Tibial nerve (tissue), 3 donors: Measurements from ENCODE around the gene TOMM6.

Source experiments
- CTCF ChIP-seq, 5 experiments: fragments of 200-600 bp in 3 of 5; fragments of 450-650 bp in 2 of 5; sonication (generic) in 3 of 5; IDR thresholded peaks; one replicate each; pipeline ENCODE4 v1.5.1; 2016 to 2019; ENCODE audit warnings: antibody characterized with exemption in 5 of 5, mild to moderate bottlenecking in 3 of 5, moderate library complexity in 2 of 5
- POLR2A ChIP-seq, 2 donors: fragments of 450-650 bp; IDR thresholded peaks; one replicate each; pipeline ENCODE4 v1.6.1; 2017; ENCODE audit warnings: antibody characterized with exemption in 2 of 2, mild to moderate bottlenecking in 2 of 2, moderate library complexity in 2 of 2

DNA sequence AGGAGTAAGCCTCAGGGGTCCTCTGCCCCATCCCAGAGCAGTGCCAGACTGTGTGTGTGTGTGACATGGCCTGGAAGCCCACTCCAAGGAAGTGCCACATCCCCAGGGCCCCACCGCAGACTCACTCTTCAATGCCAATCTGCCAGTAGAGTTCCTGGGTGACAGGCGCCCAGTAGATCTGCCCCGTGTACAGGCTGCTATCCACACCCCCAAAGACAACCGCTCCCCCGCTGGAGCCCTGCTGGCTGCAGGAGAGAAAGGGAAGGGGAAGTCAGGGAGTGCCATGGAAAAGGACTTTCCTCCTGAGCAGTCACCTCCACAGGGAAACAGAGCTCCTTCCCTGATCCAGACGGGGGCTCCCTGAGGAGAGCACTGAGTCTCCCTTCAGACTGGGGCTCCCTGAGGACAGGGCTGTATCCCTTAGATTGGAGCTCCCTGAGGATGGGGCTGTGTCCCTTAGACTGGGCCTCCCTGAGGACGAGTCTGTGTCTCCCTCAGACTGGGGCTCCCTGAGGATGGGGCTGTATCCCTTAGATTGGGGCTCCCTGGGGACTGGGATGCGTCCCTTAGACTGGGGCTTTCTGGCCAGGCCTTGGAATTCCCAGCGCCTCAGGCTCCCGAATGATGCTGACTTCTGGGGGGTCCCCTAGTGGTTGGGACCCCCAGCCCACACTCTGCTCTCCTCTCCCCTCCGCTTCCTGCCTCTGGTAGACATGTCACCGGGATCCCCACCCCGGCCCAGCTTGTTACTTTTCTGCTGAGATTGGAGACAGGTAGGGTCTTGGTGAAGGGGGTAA lies 46.9 kb upstream of the TOMM6 start:
- TF ChIP-seq POLR2A (IDR thresholded peaks at IDR 0.05) = no peak
- no peak for TF ChIP-seq CTCF (IDR thresholded peaks at IDR 0.05)
